HFFc6 (cell line): ENCODE results near the gene MYO10. TPM values are rescaled to one million over a fixed set of nuclear protein-coding genes. Genes with fewer than 3 reads are reported as not detected.
A peak's percentile ranks its signal among the peaks of the same experiment; 100 is the strongest.

Source experiments
- DNase-seq: peaks from one replicate; pipeline ENCODE4 v3.0.0-alpha.2; 2018
- H3K27ac Mint-ChIP-seq: 2 replicates; pipeline ENCODE4 v1.8.0; 2020; ENCODE audit warnings: mild to moderate bottlenecking, mixed read lengths
- H3K27me3 Mint-ChIP-seq: 2 replicates; pipeline ENCODE4 v1.8.0; 2021; ENCODE audit warnings: mild to moderate bottlenecking, moderate library complexity, mixed read lengths; ENCODE audit not compliant: insufficient read depth
- H3K36me3 Mint-ChIP-seq: 2 replicates; pipeline ENCODE4 v1.8.0; 2021; ENCODE audit warnings: low read depth, mixed read lengths
- H3K4me1 Mint-ChIP-seq: 2 replicates; pipeline ENCODE4 v1.8.0; 2020; ENCODE audit warnings: low read depth, mixed read lengths
- H3K4me3 Mint-ChIP-seq: 2 replicates; pipeline ENCODE4 v1.8.0; 2020; ENCODE audit warnings: mild to moderate bottlenecking, moderate library complexity, mixed read lengths
- H3K9me3 Mint-ChIP-seq: 2 replicates; pipeline ENCODE4 v1.8.0; 2020; ENCODE audit warnings: mild to moderate bottlenecking, mixed read lengths
- total RNA-seq, 6 experiments: library from RNA; stranded (reverse); fragmentation: NEBNext Ultra II Directional; extraction: Animal tissue kit (Norgen Biotek cat#: 25700); gene quantifications; 2 replicates in 1 of 6; 3 replicates in 5 of 6; pipeline ENCODE4 v1.2.3, GENCODE V29; 2021
- TF ChIP-seq, protein P1 (sequence below): fragments of 200-600 bp; sonication (generic); IDR thresholded peaks from 2 replicates; pipeline ENCODE4 v1.5.0; 2021; ENCODE audit warnings: antibody characterized with exemption, mild to moderate bottlenecking

MYO10 gene
- total RNA-seq, 6 experiments from 2014 or later, result 99.4 to 142 (median 129) TPM

- Mint-ChIP-seq H3K36me3 (peaks cover 59% of the 10 kb centered on the region), H3K4me1 (peaks cover 10% of the 10 kb centered on the region; the same call in 1 of the 2 replicates), H3K27ac (no peak overlapping the region), H3K4me3 (no peak overlapping the region; the same call in 1 of the 2 replicates), H3K9me3 (no peaks in the 10 kb centered on the region), H3K27me3 (peaks cover 5% of the 10 kb centered on the region; the same call in 1 of the 2 replicates)
- no peak for DNase-seq
- TF ChIP-seq, protein P1, sequence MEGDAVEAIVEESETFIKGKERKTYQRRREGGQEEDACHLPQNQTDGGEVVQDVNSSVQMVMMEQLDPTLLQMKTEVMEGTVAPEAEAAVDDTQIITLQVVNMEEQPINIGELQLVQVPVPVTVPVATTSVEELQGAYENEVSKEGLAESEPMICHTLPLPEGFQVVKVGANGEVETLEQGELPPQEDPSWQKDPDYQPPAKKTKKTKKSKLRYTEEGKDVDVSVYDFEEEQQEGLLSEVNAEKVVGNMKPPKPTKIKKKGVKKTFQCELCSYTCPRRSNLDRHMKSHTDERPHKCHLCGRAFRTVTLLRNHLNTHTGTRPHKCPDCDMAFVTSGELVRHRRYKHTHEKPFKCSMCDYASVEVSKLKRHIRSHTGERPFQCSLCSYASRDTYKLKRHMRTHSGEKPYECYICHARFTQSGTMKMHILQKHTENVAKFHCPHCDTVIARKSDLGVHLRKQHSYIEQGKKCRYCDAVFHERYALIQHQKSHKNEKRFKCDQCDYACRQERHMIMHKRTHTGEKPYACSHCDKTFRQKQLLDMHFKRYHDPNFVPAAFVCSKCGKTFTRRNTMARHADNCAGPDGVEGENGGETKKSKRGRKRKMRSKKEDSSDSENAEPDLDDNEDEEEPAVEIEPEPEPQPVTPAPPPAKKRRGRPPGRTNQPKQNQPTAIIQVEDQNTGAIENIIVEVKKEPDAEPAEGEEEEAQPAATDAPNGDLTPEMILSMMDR, result no peak
These were observed 234.7 kb downstream of the MYO10 start for GRCh38 chr5:16701134-16702099.

GRCh38 chr5:16700081-16700480 lies 236.0 kb downstream of the MYO10 start:
- Mint-ChIP-seq H3K27me3 (peaks cover 7% of the 10 kb centered on the region), H3K4me1 (peaks cover 18% of the 10 kb centered on the region), H3K27ac (no peak overlapping the region), H3K36me3 (peaks cover 63% of the 10 kb centered on the region), H3K4me3 (no peak overlapping the region), H3K9me3 (no peaks in the 10 kb centered on the region)
- DNase-seq, result no peak
- TF ChIP-seq, protein P1, result no peak

GRCh38 chr5:16695779-16696178 lies 240.3 kb downstream of the MYO10 start:
- H3K9me3 Mint-ChIP-seq, result no peaks in the 10 kb centered on the region
- peaks cover 7% of the 10 kb centered on the region for H3K27me3 Mint-ChIP-seq
- peak overlapping the region; percentile 35 for H3K27ac Mint-ChIP-seq
- TF ChIP-seq, protein P1, result no peak
- no peak for DNase-seq
- no peak overlapping the region for H3K4me3 Mint-ChIP-seq
- peaks cover 43% of the 10 kb centered on the region for H3K36me3 Mint-ChIP-seq
- peaks cover 18% of the 10 kb centered on the region for H3K4me1 Mint-ChIP-seq

DNA sequence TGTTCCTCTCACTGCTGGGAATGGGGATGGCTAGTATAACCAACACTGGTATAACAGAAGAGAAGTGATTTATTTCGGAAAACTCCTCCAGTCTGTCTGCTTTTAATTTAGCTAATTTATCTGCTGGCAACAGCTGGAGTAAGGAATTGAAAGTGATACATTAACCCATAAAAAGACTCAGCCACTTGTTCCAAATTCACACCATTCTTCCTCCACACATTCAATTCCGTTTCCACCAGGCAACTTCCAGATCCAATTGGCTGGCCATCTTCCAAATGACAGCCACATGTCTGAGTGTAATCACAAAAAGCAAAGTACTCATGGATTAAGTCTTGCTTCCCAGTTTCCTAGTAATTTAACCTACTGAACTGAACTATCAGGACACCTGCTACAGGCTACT lies 242.2 kb downstream of the MYO10 start:
- no peak for DNase-seq
- TF ChIP-seq, protein P1, result no peak
- H3K4me1 Mint-ChIP-seq, result peaks cover 15% of the 10 kb centered on the region
- H3K4me3 Mint-ChIP-seq, result no peak overlapping the region
- H3K36me3 Mint-ChIP-seq, result peaks cover 45% of the 10 kb centered on the region
- peaks cover 6% of the 10 kb centered on the region for H3K27me3 Mint-ChIP-seq
- H3K27ac Mint-ChIP-seq, result peak overlapping the region; percentile 32; the same call in 1 of the 2 replicates
- no peaks in the 10 kb centered on the region for H3K9me3 Mint-ChIP-seq

DNA sequence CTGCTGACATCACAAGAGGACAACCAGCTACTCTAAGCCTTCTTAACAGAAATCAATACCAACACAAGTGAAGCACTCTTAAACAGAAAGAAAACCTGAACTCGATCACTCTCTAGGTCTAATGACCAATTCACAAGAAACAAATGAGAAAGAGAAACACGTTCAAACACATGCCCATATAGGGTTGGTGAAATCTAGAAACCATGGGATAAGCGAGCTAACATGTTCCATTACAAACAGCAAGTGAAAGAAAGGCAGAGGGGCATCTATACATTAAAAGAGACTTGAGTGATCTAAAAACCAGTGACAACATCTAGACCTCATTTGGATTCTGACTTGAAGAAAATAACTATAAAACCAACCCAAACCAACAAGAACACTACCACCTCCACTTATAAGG lies 244.4 kb downstream of the MYO10 start:
- H3K27me3 Mint-ChIP-seq, result peaks cover 4% of the 10 kb centered on the region

More for the DNA sequence above, 244.4 kb downstream of the MYO10 start:
- Mint-ChIP-seq H3K4me1 (peaks cover 8% of the 10 kb centered on the region), H3K4me3 (no peak overlapping the region), H3K36me3 (peaks cover 46% of the 10 kb centered on the region), H3K27ac (peak overlapping the region; percentile 41), H3K9me3 (no peaks in the 10 kb centered on the region)
- TF ChIP-seq, protein P1, result no peak
- no peak for DNase-seq
